Lower leg skin (tissue), 4 donors: ENCODE results near the gene SH3YL1. TPM values are rescaled to one million over a fixed set of nuclear protein-coding genes. Genes with fewer than 3 reads are reported as not detected.

Experiments used
- DNase-seq, 2 donors: peaks; one replicate each; pipeline ENCODE4 v3.0.0-alpha.2; 2019; ENCODE audit warnings: low spot score in 2 of 2
- H3K4me3 ChIP-seq: fragments of 200-600 bp; sonication (generic); 2 replicates; pipeline ENCODE4 v1.5.1; 2017; ENCODE audit warnings: mild to moderate bottlenecking, low read depth; ENCODE audit not compliant: poor library complexity, severe bottlenecking
- CTCF ChIP-seq, 3 donors: fragments of 450-650 bp; IDR thresholded peaks; one replicate each; pipeline ENCODE4 v1.5.1; 2016; ENCODE audit warnings: antibody characterized with exemption in 3 of 3, mild to moderate bottlenecking in 3 of 3, moderate library complexity in 2 of 3
- POLR2A ChIP-seq, 2 donors: fragments of 450-650 bp; IDR thresholded peaks; one replicate each; pipeline ENCODE4 v1.6.1; 2016 to 2017; ENCODE audit warnings: antibody characterized with exemption in 2 of 2, mild to moderate bottlenecking in 1 of 2, moderate library complexity in 1 of 2
- WGBS, 2 donors: methylation state at CpG; one replicate each; pipeline ENCODE4 v1.1.5; 2018; 5-methylcytosine and 5-hydroxymethylcytosine counted together
- intact Hi-C: fragments of 100-400 bp; cut with DNase I; formaldehyde crosslinking; loops from one replicate; pipeline ENCODE4 v1.15.0; 2023; ENCODE audit warnings: low total_unique reads
- total RNA-seq, 4 donors: library from RNA; depleted of rRNA; stranded (reverse); fragments of >200 nt; gene quantifications; one replicate each; pipeline ENCODE4 v1.1.0, GENCODE V29; 2016

Gene SH3YL1
- total RNA-seq, 4 donors from 2014 or later, result 106 to 159 (median 124) TPM

GRCh38 chr2:274503-274902 lies 10.7 kb upstream of the SH3YL1 start:
- H3K4me3 ChIP-seq, result no peak overlapping the region
- DNase-seq, result no peak
- TF ChIP-seq CTCF (IDR thresholded peaks at IDR 0.05) (no peak), POLR2A (IDR thresholded peaks at IDR 0.05) (no peak)
- WGBS, 2 donors, result 92 to 96% methylated on average over 3 of the region's 3 CpGs
- intact Hi-C loops, result no loop called here

GRCh38 chr2:273333-273732 lies 9.5 kb upstream of the SH3YL1 start:
- TF ChIP-seq POLR2A (IDR thresholded peaks at IDR 0.05), result no peak
- no peak for TF ChIP-seq CTCF (IDR thresholded peaks at IDR 0.05)
- 49 to 65% methylated on average over 6 of the region's 6 CpGs for WGBS, 2 donors
- H3K4me3 ChIP-seq, result no peak overlapping the region
- intact Hi-C loops, result no loop called here
- no peak for DNase-seq

- no peak for DNase-seq
- intact Hi-C loops, result no loop called here
- H3K4me3 ChIP-seq, result no peak overlapping the region
- TF ChIP-seq POLR2A (IDR thresholded peaks at IDR 0.05), result no peak
- no peak for TF ChIP-seq CTCF (IDR thresholded peaks at IDR 0.05)
- 93 to 94% methylated on average over 12 of the region's 12 CpGs for WGBS, 2 donors
Observed at GRCh38 chr2:271917-272316, 8.1 kb upstream of the SH3YL1 start.

- intact Hi-C loops, result no loop called here
- no peak overlapping the region for H3K4me3 ChIP-seq
- no peak for DNase-seq
- WGBS, 2 donors, result 95 to 98% methylated on average over 4 of the region's 4 CpGs
- TF ChIP-seq POLR2A (IDR thresholded peaks at IDR 0.05), result no peak
- TF ChIP-seq CTCF (IDR thresholded peaks at IDR 0.05), result no peak
Observed at GRCh38 chr2:270861-271260, 7.0 kb upstream of the SH3YL1 start.

GRCh38 chr2:269356-270030 lies 5.7 kb upstream of the SH3YL1 start:
- H3K4me3 ChIP-seq, result no peak overlapping the region
- TF ChIP-seq POLR2A (IDR thresholded peaks at IDR 0.05), result no peak
- no peak for TF ChIP-seq CTCF (IDR thresholded peaks at IDR 0.05)
- WGBS, 2 donors, result 78 to 82% methylated on average over 4 of the region's 4 CpGs
- intact Hi-C loops, result no loop called here
- DNase-seq, result no peak

GRCh38 chr2:268323-268722 lies 4.5 kb upstream of the SH3YL1 start:
- intact Hi-C loops, result no loop called here
- no peak overlapping the region for H3K4me3 ChIP-seq
- TF ChIP-seq POLR2A (IDR thresholded peaks at IDR 0.05) (no peak), CTCF (IDR thresholded peaks at IDR 0.05) (no peak)
- no peak for DNase-seq
